Right lung (tissue), 5 donors: ENCODE data around the gene TEX14. TPM values are rescaled to one million over a fixed set of nuclear protein-coding genes. Genes with fewer than 3 reads are reported as not detected.
A peak's percentile ranks its signal among the peaks of the same experiment; 100 is the strongest.
"Not testable (repeated sequence)": the region's sequence is repeated elsewhere in the genome, so short reads cannot be mapped to it uniquely, and the experiment has no call there.

Source experiments
- DNase-seq, 2 donors: peaks; one replicate each; pipeline ENCODE4 v3.0.0-alpha.2; 2013
- polyA plus RNA-seq, 5 donors: library from polyadenylated mRNA; unstranded; fragments of 120-200 nt; gene quantifications; one replicate each; pipeline versions ENCODE4 v1.2.1 to v1.2.3, GENCODE V29; 2013; ENCODE audit warnings: inconsistent platforms in 1 of 5, low replicate concordance in 1 of 5; ENCODE audit not compliant: insufficient read length in 5 of 5, insufficient read depth in 1 of 5

Gene TEX14
- polyA plus RNA-seq, 5 donors = 0.85 to 1.5 (median 1.0) TPM

DNA sequence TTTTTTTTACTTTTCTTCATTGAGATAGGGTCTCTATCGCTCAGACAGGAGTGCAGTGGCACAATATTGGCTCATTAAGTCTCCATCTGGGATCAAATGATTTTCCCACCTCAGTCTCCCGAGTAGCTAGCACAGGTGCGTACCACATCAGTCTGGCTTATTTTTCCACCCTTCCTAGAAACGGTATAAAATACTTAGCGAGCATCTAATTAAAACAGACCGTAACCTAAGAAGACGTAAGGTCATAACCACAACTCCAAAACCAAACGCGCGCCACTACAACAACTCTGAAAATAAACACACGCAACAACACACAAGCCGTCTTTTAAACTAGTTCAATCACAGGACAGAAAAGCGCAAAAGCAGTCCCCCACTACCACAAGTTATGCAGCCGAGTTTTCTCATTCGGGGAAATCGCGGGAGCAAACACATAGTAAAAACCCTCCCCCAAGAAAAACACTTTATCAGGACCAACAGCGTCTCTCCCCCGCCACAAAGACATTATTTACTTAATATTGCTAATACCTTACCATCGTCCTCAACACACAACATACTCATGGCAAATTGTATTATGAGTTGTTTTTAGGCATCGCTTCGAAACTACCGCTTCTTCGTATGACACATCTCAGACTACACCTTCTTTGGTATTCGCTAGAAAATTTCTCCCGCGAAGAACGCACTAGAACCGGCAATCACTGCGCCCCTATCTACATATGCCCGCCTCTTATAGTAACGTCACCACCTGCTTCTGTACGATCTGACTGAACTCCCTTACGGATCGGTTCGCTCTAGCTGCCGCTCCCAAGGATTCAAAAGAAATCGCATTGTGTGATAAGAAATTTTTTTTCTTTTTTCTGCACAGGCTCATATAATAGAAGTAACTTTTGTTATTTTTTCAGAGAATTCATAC, 32.8 kb downstream of the TEX14 start:
- peak; percentile 91 to 95 for DNase-seq

DNA sequence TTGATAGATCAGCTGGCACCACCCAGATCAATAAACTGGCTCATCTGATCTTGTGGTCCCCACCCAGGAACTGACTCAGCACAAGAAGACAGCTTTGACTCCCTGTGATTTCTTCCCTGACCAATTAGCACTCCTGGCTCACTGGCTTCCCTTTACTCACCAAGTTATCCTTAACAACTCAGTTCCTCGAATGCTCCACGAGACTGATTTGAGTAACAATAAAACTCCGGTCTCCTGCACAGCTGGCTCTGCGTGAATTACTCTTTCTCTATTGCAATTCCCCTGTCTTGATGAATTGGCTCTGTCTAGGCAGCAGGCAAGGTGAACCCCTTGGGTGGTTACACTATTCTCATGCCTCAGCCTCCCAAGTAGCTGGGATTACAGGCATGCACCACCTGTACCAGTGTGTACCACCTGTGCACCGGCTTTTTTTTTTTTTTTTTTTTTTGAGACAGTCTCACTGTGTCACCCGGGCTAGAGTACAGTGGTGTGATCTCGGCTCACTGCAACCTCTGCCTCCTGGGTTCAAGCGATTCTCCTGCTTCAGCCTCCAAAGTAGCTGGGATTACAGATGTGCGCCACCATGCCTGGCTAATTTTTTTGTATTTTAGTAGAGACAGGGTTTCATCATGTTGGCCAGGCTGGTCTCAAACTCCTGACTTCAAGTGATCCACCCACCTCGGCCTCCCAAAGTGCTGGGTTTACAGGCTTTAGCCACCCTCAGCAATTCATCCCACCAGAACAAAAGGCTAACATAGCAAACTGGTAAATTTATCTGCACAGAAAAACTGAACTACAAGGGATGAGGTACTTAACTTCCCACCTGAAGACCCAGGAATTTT, 33.7 kb downstream of the TEX14 start:
- not testable (repeated sequence) for DNase-seq

GRCh38 chr17:58648236-58648635, 43.6 kb downstream of the TEX14 start:
- no peak for DNase-seq

GRCh38 chr17:58643147-58643546, 48.7 kb downstream of the TEX14 start:
- no peak for DNase-seq

GRCh38 chr17:58641887-58642311, 49.9 kb downstream of the TEX14 start:
- DNase-seq = no peak

GRCh38 chr17:58640202-58640601, 51.6 kb downstream of the TEX14 start:
- DNase-seq = no peak

GRCh38 chr17:58639681-58640080, 52.2 kb downstream of the TEX14 start:
- DNase-seq = no peak

GRCh38 chr17:58637011-58637570, 54.8 kb downstream of the TEX14 start:
- DNase-seq = no peak

DNA sequence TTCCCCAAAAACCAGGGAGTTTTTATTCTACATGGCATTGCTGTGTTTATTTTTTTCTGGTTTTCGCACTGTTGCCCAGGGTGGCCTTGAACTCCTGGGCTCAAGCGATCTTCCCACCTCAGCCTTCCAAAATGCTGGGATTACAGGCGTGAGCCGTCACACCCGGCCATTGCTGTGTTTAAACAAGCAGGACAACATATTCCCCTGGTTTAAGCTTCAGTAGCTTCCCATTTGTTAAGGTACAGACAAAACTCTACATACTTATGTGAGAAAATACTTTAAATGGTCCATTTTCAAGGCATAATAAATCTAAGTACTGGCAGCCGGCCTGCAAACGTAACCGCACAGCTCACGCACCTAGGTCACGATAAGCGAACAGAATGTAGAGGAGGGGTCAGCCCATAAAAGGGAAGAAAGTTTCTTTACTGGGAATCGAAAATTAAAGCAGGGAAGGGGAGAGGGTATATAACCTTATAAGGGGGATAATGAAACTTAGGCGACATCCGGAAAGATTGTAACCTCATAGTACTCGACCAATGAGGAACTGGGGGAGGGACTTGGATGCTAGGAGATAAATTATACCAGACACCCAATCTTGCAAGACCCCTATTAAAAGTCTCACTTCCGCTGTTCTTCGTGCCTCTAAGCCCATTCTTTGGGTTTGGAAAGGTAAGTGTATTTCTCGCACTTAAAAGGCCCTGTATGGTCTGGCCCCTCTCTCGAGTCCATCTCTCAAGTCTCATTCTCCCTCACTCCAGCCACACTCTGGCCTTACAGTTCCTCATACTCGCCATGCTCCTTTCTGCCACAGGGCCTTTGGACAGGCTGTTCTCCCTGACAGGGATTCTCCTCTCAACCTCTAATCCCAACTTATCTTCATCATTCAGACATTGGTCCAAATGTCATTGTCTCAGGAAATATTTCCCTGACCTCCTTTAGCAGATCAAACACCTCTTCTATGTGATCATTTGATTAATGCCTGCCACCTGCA, 59.2 kb downstream of the TEX14 start:
- DNase-seq = peak in 1 of 2 donors; percentile 6

- DNase-seq = peak; percentile 97
These were observed 60.1 kb downstream of the TEX14 start for GRCh38 chr17:58631523-58632323.

DNA sequence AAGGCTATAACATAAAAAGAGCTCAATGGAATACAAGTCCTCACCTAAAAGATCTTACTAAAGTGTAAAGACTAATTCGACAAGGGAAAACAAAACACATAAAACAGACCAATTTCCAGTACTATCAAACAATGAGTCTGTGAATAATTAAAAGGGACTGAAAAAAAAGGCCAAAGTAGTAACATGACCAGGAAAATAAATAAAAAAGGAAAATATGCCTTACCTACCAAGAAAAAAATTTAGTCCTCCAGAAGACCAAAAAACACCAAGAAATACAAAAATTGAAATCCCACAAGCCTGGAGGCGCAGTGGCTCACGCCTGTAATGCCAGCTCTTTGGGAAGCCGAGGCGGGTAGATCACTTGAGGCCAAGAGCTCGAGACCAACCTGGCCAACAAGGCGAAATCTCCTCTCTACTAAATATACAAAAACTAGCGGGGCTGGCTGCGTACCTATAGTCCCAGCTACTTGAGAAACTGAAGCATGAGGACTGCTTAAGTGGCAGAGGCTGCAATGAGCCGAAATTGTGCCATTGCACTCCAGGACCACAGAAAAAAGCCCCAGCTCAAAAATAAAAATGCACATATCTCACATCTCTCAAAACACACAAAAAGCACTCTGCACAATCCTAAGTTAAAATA, 60.8 kb downstream of the TEX14 start:
- DNase-seq = no peak

DNA sequence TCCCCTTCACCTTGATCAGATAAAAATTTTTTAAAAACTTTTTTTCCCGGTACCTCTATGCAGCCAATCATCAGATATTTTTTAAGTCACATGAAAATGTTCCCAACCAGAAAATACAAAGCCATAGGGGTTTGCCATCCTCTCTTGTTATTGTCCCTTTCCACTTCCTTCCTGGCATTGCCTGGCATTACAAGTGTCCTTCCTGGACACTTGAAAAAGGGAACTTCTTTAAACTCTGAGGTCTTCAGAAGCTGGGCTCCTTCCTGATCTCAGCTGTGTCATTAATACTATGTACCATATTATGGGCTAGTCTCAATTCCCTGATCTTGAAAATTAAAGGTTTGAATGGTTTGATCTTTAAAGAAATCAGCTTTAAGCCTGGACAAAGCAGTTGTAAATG, 64.9 kb downstream of the TEX14 start:
- DNase-seq = no peak

DNA sequence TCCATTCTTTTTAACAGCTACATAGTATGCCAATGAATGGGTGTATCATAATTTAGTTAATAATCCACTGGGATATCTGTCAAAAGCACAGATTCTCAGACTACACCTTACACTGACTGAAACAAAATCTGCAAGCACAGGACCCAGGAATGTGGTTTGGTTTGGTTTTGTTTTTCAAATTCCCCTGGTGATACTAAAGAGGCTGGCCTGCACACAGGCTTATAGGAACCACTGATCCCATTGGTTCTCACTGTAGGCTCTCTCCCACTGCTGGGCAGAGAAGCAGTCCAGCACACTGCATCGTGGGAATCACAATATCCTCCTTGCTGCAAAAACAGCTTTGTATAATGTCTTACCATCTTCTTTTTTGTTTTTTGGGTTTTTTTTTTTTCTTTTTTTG, 67.1 kb downstream of the TEX14 start:
- no peak for DNase-seq

DNA sequence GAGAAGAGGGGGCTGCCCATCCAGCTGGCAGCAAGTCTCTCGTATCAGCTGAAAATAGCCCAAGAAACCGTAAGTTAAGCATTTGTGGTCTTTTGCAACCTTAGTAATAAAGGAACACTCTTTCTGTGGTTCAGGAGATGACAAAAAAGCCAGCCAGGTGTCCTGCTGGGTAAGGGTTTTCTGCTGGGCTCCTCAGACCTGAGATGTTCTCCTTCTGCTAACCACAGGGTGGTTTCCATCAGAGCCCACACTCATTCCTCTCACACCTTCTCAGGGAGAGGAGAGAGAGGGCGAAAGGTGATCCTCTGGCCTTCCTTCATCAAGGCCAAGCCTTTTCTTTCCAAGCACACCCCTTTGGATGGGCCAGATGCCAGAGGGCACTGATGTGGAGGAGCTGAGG, 70.7 kb downstream of the TEX14 start:
- no peak for DNase-seq

- no peak for DNase-seq
These were observed 73.5 kb downstream of the TEX14 start for GRCh38 chr17:58618336-58618735.

- DNase-seq = no peak
These were observed 74.3 kb downstream of the TEX14 start for GRCh38 chr17:58617563-58617962.

- DNase-seq = no peak
These were observed 75.8 kb downstream of the TEX14 start for GRCh38 chr17:58615768-58616659.

DNA sequence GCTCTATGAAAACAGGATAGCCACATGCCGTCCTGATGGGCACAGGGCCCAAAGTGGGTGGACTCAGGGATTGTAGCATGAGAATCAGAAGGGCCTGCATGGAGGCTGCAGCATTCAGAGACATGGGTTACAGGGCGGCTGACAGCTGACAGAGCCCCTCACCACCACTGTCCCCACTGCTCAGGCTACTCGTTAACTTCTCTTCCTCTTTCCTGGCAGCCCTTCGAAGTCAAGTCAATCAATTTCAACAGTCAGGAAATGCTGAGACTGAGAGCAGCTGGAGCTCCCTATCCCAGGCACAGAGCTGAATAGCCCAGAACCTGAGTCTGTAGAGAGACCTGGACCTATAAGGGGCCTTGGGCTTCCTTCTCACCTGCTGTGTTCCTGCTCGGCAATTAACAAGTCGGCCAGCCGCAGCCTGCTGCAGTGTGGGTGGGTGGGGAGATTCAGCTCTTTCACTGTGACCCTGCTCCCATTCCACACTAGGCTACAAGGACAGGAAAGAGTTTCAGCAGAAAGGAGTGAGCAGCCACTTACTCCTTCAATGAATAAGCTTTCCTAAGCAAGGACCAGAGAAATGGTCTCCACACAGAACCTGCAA, 76.9 kb downstream of the TEX14 start:
- DNase-seq = no peak
